HG03565 (cell line): ENCODE measurements around the gene DNAJC8.

Experiments
- ATAC-seq: cut with Tn5 transposase; IDR thresholded peaks from one replicate; pipeline ENCODE4 v1.9.1; 2021; ENCODE audit warnings: mild to moderate bottlenecking, moderate library complexity; ENCODE audit not compliant: unreplicated experiment

DNAJC8 gene

GRCh38 chr1:28205243-28205642 lies 27.6 kb downstream of the DNAJC8 start:
- no peak for ATAC-seq

GRCh38 chr1:28200234-28200873 lies 32.5 kb downstream of the DNAJC8 start:
- no peak for ATAC-seq

GRCh38 chr1:28199328-28200233 lies 33.2 kb downstream of the DNAJC8 start:
- ATAC-seq, result peak; percentile 81

- ATAC-seq, result no peak
Measured at GRCh38 chr1:28197682-28198415, 35.0 kb downstream of the DNAJC8 start.

GRCh38 chr1:28196330-28196729 lies 36.5 kb downstream of the DNAJC8 start:
- no peak for ATAC-seq

- ATAC-seq, result no peak
Measured at GRCh38 chr1:28195780-28196179, 37.0 kb downstream of the DNAJC8 start.

GRCh38 chr1:28194326-28195035 lies 38.3 kb downstream of the DNAJC8 start:
- no peak for ATAC-seq

- ATAC-seq, result no peak
Measured at GRCh38 chr1:28193701-28194161, 39.1 kb downstream of the DNAJC8 start.

- ATAC-seq, result no peak
Measured at GRCh38 chr1:28190996-28191645, 41.7 kb downstream of the DNAJC8 start.

- no peak for ATAC-seq
Measured at GRCh38 chr1:28190337-28190979, 42.4 kb downstream of the DNAJC8 start.

GRCh38 chr1:28185071-28185470 lies 47.8 kb downstream of the DNAJC8 start:
- no peak for ATAC-seq

- ATAC-seq, result no peak
Measured at GRCh38 chr1:28180306-28181305, 52.2 kb downstream of the DNAJC8 start.

GRCh38 chr1:28178690-28179485 lies 53.9 kb downstream of the DNAJC8 start:
- no peak for ATAC-seq

GRCh38 chr1:28176492-28177470 lies 56.0 kb downstream of the DNAJC8 start, which contains the start of gene PTAFR:
TSS of gene PTAFR (minus strand) at chr1:28176690. CDS start at chr1:28151021, 25,669 bp downstream.
- ATAC-seq, result peak; percentile 32

- ATAC-seq, result no peak
Measured at GRCh38 chr1:28175955-28176485, 56.8 kb downstream of the DNAJC8 start.

GRCh38 chr1:28173980-28174297 lies 58.9 kb downstream of the DNAJC8 start:
- ATAC-seq, result no peak
